A673 (cell line): ENCODE measurements around the gene FGF11. TPM values are rescaled to one million over a fixed set of nuclear protein-coding genes. Genes with fewer than 3 reads are reported as not detected.

Experiments used
- BruUV-seq: library from RNA; stranded (reverse); fragments of 400-500 nt; replicated peaks from 2 replicates; lab custom pipeline; 2021; lab: Mats Ljungman, UMichigan
- CTCF ChIA-PET: fragments of 300-600 bp; sonication (Branson Sonifier 250); formaldehyde crosslinking; loops from one replicate; lab custom pipeline; 2022; ENCODE audit warnings: antibody characterized with exemption; lab: Charles Lee
- POLR2A ChIA-PET: fragments of 300-600 bp; sonication (Branson Sonifier 250); formaldehyde crosslinking; loops from one replicate; lab custom pipeline; 2022; ENCODE audit warnings: antibody characterized with exemption; ENCODE audit not compliant: low non-redundant PET; lab: Charles Lee
- DNase-seq: peaks from one replicate; pipeline ENCODE4 v3.0.0-alpha.2; 2015; ENCODE audit warnings: low spot score
- H3K27ac ChIP-seq: fragments of 200-600 bp; sonication (generic); 2 replicates; pipeline ENCODE4 v1.5.1; 2016; ENCODE audit warnings: mixed run types, low read depth, mild to moderate bottlenecking, mixed read lengths, antibody characterized with exemption, low read length; ENCODE audit not compliant: poor library complexity, severe bottlenecking
- H3K27me3 ChIP-seq: fragments of 200-600 bp; sonication (generic); replicated peaks from 2 replicates; pipeline ENCODE4 v1.6.1; 2017; ENCODE audit warnings: mixed run types, low read depth, mild to moderate bottlenecking, mixed read lengths, antibody characterized with exemption, low read length; ENCODE audit not compliant: insufficient read depth, poor library complexity
- H3K36me3 ChIP-seq: fragments of 200-600 bp; sonication (generic); 2 replicates; pipeline ENCODE4 v1.6.1; 2016; ENCODE audit warnings: mixed run types, mild to moderate bottlenecking, mixed read lengths, antibody characterized with exemption, low read length; ENCODE audit not compliant: insufficient read depth, poor library complexity, severe bottlenecking
- H3K4me1 ChIP-seq: fragments of 200-600 bp; sonication (generic); 2 replicates; pipeline ENCODE4 v1.6.1; 2017; ENCODE audit warnings: mixed run types, mild to moderate bottlenecking, mixed read lengths, antibody characterized with exemption, low read length; ENCODE audit not compliant: insufficient read depth, poor library complexity, severe bottlenecking
- H3K4me3 ChIP-seq: fragments of 200-600 bp; sonication (generic); 2 replicates; pipeline ENCODE4 v1.5.1; 2016; ENCODE audit warnings: low read depth, mixed run types, mild to moderate bottlenecking, mixed read lengths, low read length; ENCODE audit not compliant: poor library complexity, severe bottlenecking
- H3K9me3 ChIP-seq: fragments of 200-600 bp; sonication (generic); 2 replicates; pipeline ENCODE4 v1.6.1; 2016; ENCODE audit warnings: mixed run types, low read depth, mild to moderate bottlenecking, mixed read lengths, antibody characterized with exemption, low read length; ENCODE audit not compliant: poor library complexity, severe bottlenecking
- EZH2 ChIP-seq: fragments of 200-600 bp; sonication (generic); IDR thresholded peaks from 2 replicates; pipeline ENCODE4 v1.6.1; 2017; ENCODE audit warnings: borderline replicate concordance, low read depth, mild to moderate bottlenecking, mixed read lengths, antibody characterized with exemption, low read length; ENCODE audit not compliant: poor library complexity, severe bottlenecking
- intact Hi-C: fragments of 100-400 bp; cut with micrococcal nuclease; formaldehyde crosslinking; loops from one replicate; pipeline ENCODE4 v1.10.0; 2022; ENCODE audit not compliant: unreplicated experiment
- total RNA-seq: library from RNA; stranded (reverse); gene quantifications from 2 replicates; pipeline ENCODE4 v1.2.3, GENCODE V29; 2021
- TF ChIP-seq, protein P1 (sequence below): fragments of 300-800, 200-600 bp; sonication (generic); conservative IDR thresholded peaks from 2 replicates; pipeline ENCODE4 v1.5.1; 2017; ENCODE audit warnings: low read depth, mild to moderate bottlenecking, antibody characterized with exemption, low read length, moderate library complexity, mixed read lengths

Gene FGF11
- total RNA-seq, 1 experiment from 2014 or later: 18.2 TPM

DNA sequence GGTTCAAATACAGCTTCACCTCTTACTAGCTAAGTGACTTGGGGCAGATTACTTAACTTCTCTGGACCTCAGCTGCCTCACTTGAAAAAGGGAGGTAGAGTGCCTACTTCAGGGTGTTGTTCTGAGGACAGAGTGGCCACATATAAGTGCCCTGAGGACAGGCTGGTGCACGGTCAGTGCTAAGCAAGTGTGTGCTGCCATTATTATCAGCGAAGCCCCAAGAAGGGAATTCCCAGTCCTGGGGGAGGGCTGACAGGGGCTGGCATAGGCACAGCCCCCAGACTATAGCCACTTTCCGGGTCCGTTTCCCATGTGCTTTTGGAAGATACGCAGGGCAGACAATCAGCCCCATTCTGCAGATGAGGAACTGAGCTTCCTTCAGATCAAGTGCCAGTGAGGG lies 37.6 kb downstream of the FGF11 start:
- no peak overlapping the region for H3K27ac ChIP-seq
- DNase-seq: no peak
- H3K36me3 ChIP-seq: no peaks in the 10 kb centered on the region
- ChIA-PET CTCF (no interaction called here), POLR2A (no interaction called here)
- no TSS peak for BruUV-seq
- intact Hi-C loops: no loop called here
- no peak overlapping the region for H3K4me3 ChIP-seq
- peaks cover 29% of the 10 kb centered on the region for H3K4me1 ChIP-seq
- H3K27me3 ChIP-seq: no peaks in the 10 kb centered on the region
- no peaks in the 10 kb centered on the region for H3K9me3 ChIP-seq
- no peak for TF ChIP-seq EZH2
- TF ChIP-seq, protein P1, sequence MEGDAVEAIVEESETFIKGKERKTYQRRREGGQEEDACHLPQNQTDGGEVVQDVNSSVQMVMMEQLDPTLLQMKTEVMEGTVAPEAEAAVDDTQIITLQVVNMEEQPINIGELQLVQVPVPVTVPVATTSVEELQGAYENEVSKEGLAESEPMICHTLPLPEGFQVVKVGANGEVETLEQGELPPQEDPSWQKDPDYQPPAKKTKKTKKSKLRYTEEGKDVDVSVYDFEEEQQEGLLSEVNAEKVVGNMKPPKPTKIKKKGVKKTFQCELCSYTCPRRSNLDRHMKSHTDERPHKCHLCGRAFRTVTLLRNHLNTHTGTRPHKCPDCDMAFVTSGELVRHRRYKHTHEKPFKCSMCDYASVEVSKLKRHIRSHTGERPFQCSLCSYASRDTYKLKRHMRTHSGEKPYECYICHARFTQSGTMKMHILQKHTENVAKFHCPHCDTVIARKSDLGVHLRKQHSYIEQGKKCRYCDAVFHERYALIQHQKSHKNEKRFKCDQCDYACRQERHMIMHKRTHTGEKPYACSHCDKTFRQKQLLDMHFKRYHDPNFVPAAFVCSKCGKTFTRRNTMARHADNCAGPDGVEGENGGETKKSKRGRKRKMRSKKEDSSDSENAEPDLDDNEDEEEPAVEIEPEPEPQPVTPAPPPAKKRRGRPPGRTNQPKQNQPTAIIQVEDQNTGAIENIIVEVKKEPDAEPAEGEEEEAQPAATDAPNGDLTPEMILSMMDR: no peak

- H3K4me3 ChIP-seq: peak overlapping the region; percentile 98
- no peak for DNase-seq
- H3K27me3 ChIP-seq: no peaks in the 10 kb centered on the region
- ChIA-PET CTCF (no interaction called here), POLR2A (interaction anchor here (0.6 to 0.9 kb wide), 2 partner anchors 9 to 110 kb away, joined by 3 read pairs; no protein-coding TSS in a partner anchor)
- no peaks in the 10 kb centered on the region for H3K36me3 ChIP-seq
- TF ChIP-seq, protein P1: no peak
- intact Hi-C loops: no loop called here
- BruUV-seq: no TSS peak
- peaks cover 32% of the 10 kb centered on the region for H3K4me1 ChIP-seq
- no peaks in the 10 kb centered on the region for H3K9me3 ChIP-seq
- peak overlapping the region; percentile 97 for H3K27ac ChIP-seq
Measured at GRCh38 chr17:7477392-7478275, 38.3 kb downstream of the FGF11 start.

DNA sequence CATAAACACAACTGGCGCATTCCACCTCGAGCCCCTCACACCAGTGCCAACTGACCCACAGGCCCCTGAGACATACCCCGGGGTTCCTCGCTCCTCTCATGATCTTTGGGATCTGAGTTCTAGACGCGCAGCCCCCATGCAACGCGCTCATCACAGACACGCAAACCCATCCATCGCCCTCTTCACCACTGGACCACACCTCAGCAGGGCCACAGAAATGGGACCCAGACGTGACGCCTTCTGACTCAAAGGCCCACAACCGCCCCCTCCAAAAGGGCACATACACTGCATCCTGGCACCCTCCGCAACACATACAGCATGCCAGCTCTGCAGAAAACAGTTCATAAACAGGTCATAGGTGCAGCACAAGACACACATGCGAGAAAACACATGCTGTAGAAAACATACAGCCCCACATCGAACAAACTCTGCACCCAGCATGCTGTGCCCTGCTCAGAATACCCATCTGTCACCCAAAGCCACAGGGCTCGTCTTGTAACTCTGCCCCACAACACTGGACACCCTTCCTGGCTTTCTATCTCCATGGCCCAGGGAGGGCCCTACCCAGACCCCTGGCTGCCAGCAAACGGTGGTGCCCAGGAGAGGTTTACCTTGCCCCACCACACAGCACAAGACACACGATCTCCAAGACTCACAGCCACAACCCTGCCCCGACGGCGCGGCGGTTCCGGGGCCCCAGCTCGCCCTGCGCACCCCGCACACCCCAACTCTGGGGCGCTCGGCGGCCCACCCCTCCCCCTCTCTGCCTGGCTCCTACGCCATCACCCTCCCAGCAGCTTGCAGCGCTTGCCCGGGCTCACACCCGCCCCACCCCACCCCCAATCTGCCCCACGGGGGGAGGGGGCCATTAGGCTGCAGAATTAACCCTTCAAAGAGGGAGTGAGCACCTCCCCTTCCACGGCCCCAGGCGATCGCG lies 39.2 kb downstream of the FGF11 start:
- Histone ChIP-seq H3K27ac (peak overlapping the region; percentile 97), H3K4me3 (peak overlapping the region; percentile 98), H3K9me3 (no peaks in the 10 kb centered on the region), H3K4me1 (peaks cover 37% of the 10 kb centered on the region), H3K27me3 (no peaks in the 10 kb centered on the region), H3K36me3 (no peaks in the 10 kb centered on the region)
- TF ChIP-seq, protein P1: no peak
- TF ChIP-seq EZH2: no peak
- BruUV-seq: TSS peak; percentile 11
- ChIA-PET POLR2A (interaction anchor here (0.6 to 0.9 kb wide), 2 partner anchors 8 to 109 kb away, joined by 3 read pairs; no protein-coding TSS in a partner anchor), CTCF (no interaction called here)
- DNase-seq: peak; percentile 54
- intact Hi-C loops: no loop called here
